NCI-H524 (cell line): ENCODE measurements around the gene SRPRA.
"Not testable (repeated sequence)": the region's sequence is repeated elsewhere in the genome, so short reads cannot be mapped to it uniquely, and the experiment has no call there.

Source experiments
- DNase-seq, 2 experiments: peaks; one replicate each; lab custom pipeline; 2025; lab: John Stamatoyannopoulos, UW

SRPRA gene

DNA sequence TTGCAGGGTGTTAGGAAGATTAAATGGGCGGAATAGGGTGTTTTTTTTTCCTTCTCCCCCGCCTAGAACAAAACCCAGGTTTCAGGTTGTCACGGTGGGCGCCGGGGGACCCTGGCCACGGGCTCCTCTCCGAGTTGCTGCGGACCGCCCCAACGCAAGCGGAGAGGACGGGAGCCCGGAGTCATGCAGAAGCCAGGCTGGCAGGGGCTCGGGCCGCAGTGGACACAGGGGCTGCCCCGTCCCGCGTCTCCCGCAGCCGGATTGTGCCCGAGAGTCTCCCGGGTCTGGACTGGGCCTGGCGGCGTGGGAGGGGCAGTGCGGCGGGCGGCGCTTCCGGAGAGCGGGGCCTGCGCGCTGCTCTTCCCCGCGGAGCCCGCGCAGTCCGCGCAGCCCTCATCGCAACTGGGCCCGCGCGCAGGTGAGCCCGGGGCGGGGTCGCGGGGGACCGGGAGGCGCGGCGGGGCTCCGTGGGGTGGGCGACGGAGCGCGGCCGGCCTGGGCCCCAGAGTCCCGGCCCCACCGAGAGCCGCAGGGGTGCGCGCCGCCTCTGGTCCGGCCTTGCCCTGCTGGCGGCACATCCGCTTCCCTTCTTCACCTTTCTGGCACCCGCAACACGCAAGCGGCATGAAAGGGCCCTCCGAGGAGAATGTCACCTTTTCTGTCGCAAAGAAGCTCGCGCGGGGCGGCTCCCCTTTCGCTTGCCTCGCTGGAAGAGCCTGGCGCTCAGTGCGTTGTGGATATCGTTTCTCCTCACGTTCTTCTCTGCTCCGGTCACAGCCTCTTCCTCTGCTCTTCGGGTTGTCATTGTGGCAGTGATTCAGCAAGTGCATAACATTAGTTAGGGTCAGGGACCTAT, 14.3 kb upstream of the SRPRA start, which contains the start of gene TIRAP:
Gene TIRAP, plus strand, starts transcription at position 358 of the 856 bp plus-strand sequence. CDS start 7,802 bp downstream, outside the sequence.
- peak in 1 of 2 experiments; percentile 36 for DNase-seq

DNA sequence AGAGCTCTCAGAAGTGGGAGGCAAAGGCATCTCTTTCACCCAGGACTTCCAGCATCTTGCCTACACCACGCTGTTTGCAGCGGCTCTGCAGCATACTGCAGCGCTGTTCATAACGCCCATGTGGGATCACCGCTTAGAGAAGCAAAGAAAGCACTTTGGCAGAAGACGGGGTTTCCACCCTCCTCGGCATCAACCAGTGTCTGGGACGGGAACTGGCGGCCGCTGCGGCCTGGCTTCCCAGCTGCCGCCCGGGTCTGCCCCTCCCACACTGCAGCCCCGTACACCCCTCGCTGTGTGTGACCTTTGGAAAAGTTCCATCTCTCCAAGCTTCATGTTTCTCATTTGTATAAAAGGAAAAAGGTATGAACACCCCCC, 13.7 kb upstream of the SRPRA start:
- DNase-seq = peak; percentile 32 to 45

DNA sequence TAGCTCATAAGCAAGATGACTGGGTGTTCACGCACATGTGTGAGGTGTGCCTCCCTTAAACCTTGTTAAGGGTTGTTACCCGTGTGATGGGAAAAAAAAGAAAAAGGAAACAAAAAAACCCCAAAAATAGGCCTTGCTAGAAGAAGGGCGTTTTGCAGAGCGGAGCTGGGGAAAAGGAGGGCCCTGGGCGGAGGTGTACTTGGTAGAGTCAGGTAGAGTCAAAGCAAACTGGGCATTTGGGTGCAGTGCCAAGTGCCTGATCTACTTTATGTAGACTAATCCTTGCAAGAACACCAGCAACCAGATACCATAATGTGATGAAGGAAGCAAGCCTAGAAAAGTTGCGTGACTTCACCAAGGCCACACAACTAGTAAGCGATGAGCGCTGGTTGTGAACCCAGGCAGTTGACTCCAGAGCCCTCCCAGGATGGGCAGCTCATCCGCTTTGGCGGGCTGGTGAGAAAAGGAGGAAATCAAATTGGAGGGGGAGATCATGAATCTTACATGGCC, 13.0 kb upstream of the SRPRA start:
- no peak for DNase-seq

DNA sequence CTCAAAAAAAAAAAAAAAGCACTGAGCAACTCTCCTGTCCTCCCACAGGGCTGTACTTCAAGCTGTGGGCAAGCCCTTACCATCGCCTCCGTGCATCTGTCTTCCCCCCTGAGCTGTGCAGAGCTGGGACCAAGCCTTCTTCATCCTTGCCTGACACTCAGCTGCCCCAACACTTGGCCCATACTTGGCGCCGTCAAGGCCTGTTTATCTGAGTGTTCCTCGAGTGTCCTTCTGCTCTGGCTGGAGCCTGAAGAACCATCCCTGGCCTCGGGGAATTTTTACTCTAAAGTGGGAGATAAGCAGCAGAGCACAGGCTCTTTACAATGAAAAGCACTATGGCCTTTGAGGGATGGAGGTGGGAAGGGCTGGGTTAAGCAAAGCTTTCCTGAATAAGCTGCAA, 12.6 kb upstream of the SRPRA start:
- DNase-seq = no peak

DNA sequence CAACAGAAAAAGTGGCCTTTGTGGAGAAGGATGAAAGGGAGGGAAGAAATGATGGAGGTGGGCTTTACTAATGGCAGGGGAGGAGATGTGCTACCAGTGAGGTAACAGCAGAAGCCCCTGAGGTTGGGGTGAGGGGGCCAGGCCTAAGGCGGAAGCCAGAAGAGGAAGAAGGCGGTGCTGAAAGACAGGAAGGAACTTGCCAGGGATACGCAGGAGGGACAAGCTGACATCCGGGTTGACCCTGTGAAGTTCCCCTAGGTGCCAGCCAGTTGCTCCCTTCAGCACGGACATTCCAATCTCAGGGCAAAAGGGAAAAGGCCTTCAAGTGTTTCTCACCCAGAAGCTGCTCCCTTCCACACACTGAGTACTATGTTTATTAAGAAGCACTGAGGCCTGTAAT, 11.9 kb upstream of the SRPRA start:
- no peak for DNase-seq

DNA sequence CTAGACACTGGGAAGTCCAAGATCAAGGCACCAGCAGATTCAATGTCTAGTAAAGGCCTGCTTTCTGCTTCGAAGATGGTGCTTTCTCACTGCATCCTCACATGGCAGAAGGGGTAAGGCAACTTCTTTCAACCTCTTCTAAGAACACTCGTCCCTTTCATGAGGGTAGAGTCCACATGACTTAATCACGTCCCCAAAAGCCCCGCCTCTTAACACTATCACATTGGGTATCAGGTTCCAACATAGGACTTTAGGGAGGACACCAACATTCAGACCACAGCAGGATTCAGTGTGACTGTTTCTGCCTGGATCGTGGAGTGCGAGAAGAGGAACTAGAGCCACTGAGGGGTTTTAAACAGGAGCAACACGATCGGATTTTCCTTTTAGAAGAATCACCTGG, 10.5 kb upstream of the SRPRA start:
- no peak for DNase-seq

DNA sequence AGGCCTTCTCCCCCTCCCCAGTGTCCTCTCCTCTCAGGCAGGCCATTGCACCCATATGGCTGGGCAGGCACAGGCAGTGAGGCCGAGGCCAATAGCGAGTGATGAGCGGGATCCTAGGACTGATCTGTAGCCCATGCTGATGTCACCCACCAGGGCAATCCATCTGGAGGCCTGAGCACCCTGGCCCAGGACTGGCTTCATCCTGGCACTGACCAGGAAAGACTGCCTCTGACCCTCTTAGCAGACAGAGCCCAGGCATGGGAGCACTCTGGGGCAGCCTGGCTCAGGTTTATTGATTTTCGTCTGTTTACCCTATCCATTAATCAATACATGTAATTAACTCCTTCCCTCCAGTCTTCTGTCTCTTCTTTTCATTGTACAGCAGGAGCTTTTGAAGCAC, 9.1 kb upstream of the SRPRA start:
- no peak for DNase-seq

DNA sequence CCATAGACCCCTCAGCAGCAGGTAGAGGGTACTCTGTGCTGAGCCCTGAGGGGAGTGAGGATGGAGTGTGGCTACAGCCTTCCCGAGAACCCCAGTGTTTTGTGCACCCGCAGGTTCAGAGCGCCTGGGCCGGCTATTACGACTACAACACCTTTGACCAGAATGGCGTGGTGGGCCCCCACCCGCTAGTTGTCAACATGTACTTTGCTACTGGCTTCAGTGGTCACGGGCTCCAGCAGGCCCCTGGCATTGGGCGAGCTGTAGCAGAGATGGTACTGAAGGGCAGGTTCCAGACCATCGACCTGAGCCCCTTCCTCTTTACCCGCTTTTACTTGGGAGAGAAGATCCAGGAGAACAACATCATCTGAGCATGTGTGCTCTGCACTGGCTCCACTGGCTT, 8.6 kb upstream of the SRPRA start:
- no peak for DNase-seq

DNA sequence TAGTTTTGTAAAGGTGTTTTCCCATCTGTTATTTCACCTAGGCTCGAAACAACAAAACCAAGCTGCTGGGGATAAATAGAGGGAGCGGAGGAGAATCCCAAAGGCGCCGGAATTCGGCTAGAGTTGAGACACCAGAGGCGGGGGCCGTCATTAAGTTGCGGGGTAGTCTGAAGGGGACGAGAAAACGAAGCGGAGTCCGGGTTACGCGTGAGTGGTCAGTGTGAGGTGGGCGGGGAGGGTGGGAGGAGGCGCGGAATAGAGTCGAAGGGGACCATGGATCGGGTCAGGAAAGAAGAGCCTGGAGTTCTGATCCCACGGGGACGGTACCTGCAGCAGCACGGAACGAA, 361 bp downstream of the SRPRA start:
- no peak for DNase-seq

DNA sequence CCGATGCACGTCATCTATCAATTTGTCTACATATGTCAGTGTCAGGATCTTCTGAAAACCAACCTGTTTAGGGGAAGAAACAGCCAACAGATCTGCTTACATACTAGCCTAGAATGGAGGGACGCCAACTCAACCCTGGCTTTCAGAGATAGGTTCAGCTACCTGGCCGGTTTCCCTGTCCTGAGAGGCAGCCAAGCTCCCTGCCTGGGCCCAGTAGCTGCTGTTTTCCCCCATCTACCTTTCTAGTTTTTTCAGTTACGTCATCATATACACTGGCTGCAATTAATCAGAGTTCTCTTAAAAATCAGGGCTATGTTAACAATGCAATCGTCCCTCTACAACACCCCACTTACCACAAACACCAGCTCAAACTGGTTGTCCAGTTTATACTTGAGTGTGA, 1.0 kb downstream of the SRPRA start:
- no peak for DNase-seq

DNA sequence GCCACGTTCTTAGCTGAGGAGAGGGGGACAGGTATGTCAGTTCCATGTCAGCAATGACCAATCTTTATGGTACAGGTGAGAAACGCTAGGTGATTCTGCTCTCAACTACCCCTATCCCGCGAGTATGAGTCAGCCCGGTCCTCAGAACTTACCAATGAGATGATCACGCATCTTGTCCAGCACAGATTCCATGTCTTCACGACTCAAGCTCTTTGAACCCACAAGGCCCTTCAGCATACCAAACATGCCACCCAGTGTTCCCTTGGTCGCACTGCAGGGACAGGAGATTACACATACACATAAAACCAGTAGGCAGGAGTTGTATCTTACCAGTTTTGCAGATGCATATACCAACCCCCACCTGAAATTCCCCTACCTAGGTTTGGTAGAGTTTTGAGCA, 2.9 kb downstream of the SRPRA start:
- DNase-seq = no peak

DNA sequence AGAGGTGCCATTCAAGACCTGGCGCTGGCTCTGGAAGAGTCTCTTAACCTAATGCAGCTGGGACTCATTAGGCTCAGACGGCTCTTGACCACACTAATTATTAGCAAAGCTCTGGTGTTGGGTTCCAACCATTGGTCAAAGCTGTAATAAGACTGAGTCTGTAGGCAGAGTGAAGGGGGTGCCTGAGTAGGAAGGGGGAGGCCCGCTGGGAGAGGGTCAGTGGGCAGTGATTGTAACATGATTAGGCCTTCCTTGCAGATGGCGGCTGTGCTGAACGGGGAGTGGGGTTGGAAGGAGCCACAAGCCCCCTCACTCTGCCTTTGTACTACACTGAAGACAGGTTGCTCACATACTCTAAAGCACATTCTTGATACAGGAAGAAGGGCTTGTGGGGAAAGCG, 5.2 kb downstream of the SRPRA start:
- no peak for DNase-seq

DNA sequence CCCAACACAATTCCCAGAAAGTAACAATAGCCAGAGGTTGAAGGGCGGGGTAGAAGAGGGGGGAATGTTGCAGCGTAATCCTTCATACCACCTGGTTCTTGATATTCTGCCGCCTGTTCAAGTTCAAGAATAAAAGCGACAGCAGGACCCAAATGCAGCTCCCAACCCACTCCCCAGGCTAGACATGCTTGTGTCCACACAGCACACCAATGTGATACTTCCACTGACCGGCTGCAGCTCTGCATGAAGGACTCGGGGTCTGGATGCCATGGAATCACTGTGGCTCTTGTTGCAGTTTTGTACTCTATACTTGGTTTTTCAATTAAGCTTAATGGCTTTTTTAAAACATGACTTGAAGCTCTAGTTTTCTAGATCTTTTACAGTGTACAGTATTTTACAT, 6.5 kb downstream of the SRPRA start:
- DNase-seq = no peak

DNA sequence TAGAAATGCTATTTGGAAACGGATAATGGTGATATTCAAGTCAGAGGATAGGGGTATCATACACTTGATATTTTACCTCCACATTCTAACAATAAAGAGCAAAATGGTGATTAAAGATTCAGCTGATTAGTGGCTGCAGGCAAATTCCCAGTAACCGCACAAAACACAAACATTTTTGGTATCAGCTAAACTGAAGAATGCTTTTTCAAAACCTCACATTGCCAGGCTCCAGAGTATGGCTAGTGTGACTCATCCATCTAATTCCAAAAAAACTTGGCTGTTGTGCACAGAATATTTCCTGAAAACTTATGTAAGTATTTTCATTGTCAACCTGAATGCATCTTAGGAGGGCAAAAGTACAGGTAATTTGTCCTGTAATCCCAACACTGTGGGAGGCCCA, 10.9 kb downstream of the SRPRA start:
- no peak for DNase-seq

DNA sequence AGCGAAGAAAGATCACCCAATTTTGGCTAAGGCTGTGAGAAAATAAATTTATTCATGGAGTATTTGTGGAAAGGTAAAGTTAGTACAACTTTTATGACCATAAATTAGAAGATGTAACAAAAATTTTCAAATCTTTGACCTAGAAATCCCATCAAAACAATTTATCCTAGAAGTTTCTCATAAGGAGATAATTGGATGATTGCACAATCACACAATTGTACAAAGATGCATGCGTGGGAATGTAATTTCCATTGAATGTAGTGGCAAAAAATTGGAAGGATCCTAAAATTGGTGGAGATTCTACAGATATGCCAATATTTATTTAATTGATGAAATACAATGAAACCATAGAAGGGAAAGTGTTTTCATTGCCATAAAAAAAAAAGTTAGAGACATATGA, 11.6 kb downstream of the SRPRA start:
- DNase-seq = no peak

DNA sequence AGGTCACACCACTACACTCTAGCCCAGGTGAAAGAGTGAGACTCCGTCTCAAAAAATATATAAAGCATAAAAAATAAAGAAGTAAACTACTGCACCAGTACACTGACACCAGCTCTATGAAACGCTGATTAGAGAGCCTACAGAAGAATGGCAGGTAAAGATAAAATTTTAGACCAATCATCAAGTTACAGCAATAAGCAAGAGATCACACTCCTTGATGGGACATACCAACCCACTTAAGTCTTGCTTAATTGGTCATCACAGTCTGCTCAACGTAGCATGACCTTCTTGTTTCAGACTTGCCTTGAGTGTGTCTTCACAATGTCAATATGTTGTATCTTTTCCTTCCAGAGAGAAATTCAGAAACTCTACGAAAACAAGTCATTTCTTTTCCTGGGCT, 12.5 kb downstream of the SRPRA start:
- DNase-seq = no peak

DNA sequence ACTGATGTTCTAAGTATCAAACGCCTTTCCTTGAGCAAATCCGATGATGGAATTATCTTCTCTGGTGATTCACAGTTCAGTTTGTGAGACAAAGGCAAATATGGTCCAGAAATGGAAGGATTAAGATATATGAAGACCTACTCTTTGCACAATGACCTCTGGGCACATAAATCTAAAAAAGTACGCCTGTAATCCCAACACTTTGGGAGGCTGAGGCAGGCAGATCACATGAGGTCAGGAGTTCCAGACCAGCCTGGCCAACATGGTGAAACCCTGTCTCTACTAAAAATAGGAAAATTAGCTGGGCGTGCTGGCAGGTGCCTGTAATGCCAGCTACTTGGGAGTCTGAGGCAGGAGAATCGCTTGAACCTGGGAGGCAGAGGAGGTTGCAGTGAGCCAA, 13.2 kb downstream of the SRPRA start:
- not testable (repeated sequence) for DNase-seq

DNA sequence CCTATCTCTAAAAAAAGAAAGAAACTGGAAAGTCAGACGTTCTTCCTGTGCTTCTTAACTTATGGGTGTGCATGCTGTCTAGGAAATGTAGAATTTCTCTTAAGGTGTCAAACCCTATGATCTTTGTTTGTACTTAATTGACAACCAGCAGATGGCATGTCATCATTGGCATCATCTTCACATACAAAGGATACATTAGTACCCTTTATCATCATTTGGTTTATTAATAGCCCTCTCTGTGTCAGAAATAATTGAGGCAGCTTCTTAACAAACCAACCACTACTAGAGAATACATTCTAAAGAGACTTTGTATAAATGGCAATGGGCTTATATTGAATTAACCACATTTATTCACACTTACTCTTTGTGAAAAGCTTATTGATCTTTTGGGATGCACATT, 13.9 kb downstream of the SRPRA start:
- no peak for DNase-seq

DNA sequence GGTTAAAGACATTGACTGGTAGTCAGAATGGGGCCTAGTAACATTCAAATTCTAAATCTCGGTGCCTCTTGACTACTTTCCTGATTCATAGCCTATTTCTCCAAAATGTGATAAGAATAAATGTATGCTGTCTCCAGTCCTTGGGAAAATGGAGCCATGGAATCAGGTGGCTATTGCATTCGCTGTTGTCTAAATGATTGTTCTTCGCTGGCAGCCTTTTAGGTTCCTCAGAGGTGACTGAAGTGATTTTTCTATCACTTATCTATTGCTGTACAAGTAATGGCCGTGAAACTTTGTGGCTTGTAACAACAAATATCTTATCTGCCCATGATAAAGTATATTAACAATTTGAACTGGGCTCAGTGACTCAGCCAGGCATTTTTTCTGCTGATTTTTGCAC, 15.4 kb downstream of the SRPRA start:
- DNase-seq = no peak

DNA sequence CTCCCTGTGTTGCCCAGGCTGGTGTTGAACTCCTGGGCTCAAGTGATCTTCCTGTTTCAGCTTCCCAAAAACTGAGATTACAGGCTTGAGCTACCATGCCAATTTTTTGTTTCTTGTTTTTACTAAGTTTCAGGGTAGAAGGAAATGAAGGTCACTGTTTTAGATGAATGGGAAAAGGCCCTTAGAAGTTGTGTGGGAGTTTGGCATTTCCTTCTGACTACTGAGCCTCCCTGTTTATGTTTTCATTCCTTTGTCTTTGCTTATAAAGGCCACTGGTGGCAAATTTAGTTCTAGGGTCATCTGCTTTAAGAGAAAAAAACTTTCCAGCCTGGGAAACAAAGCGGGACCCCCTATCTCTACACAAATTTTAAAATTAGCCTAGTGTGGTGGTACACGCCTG, 22.1 kb downstream of the SRPRA start:
- no peak for DNase-seq

DNA sequence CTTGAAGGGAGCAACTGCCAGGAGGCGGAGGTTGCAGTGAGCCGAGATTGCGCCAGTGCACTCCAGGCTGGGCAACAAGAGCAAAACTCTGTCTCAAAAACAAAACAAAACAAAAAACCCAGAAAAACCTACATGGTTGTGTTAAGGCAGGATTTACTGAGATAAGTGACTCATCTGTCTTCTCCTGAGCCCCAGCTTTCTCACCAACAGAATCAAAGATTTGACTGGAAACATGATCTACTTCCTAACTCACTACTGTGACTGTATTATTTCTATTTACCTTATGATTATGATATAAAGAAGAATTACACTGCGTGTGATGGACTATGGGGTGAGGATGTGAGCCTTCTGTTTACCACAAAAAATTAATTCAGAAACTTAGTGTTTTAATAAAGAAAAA, 35.3 kb downstream of the SRPRA start:
- no peak for DNase-seq

DNA sequence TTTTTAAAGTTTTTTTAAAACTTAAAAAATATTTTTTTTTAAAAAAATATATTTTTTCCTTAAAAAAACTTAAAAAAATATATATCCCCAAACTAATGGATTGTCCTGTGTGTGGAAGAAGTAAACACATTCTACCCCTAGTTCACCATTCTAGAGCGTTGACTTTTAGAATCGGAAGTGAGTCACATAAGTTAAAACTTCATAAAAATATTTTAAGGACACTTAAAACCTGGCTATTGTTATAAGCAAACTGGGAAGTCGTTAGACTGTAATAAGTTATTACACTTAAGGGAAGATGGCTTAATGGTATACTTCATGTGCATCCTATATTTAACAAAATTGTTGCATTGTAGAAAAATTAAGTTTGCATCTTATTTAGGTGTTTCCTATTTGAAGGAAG, 36.0 kb downstream of the SRPRA start:
- DNase-seq = no peak

DNA sequence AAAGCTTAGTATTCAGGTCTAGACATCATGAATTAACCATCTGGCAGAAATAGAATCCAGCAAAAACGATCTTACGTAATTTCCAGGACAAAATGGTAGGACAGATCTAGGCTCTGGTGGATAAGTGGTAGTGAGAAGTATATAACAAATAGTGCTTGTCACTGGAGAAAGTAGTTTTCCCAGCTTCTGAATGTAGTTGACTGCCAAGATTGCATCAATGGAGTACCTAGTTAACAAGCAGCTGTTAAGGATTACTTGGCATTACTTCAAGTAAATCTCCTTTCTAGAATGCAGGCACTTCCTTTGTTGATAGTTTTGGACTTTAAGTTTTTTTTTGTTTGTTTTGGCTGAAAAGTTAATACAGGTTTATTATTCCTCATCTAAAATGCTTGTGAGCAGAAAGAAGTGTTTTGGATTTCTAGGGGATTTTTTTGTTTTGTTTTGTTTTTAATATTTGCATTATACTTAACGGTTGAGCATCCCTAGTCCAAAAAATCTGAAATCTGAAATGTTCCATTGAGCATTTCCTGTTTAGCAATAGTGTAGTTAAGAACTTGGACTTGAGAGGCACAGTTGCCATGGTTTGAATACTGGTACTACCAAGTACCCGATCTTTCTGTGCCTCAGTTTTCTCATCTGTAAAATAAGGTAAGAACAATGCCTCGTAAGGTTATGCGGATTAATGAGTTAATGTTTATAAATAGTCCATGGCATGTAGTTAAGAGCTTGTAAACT, 36.8 kb downstream of the SRPRA start:
- DNase-seq = peak; percentile 2 to 35
